Heart right ventricle (tissue), 16 donors: ENCODE results near the gene IGSF21. TPM values are rescaled to one million over a fixed set of nuclear protein-coding genes. Genes with fewer than 3 reads are reported as not detected.

ENCODE experiments used
- ATAC-seq, 8 donors: fragments of 200-7000 bp; cut with Tn5 transposase; one replicate each; pipeline ENCODE4 v1.9.1; 2020; ENCODE audit warnings: mild to moderate bottlenecking in 8 of 8, moderate library complexity in 8 of 8, moderate number of reproducible peaks in 1 of 8
- DNase-seq, 2 donors: peaks; one replicate each; pipeline ENCODE4 v3.0.0-alpha.2; 2020
- H3K27ac ChIP-seq, 10 donors: fragments of 200-600 bp; sonication (generic) in 2 of 10; one replicate each; pipeline versions ENCODE4 v1.5.0 to v1.8.0; 2020 to 2022; ENCODE audit warnings: mild to moderate bottlenecking in 3 of 10
- H3K27me3 ChIP-seq, 7 donors: fragments of 200-600 bp; one replicate each; pipeline ENCODE4 v1.8.0; 2021 to 2022; ENCODE audit warnings: mild to moderate bottlenecking in 2 of 7
- H3K36me3 ChIP-seq, 9 donors: fragments of 200-600 bp; sonication (generic) in 1 of 9; one replicate each; pipeline versions ENCODE4 v1.5.0 to v1.8.0; 2020 to 2022; ENCODE audit warnings: mild to moderate bottlenecking in 2 of 9
- H3K4me1 ChIP-seq, 9 donors: fragments of 200-600 bp; sonication (generic) in 1 of 9; one replicate each; pipeline versions ENCODE4 v1.5.0 to v1.8.0; 2020 to 2022; ENCODE audit warnings: mild to moderate bottlenecking in 4 of 9
- H3K4me3 ChIP-seq, 10 donors: fragments of 200-600 bp; sonication (generic) in 2 of 10; one replicate each; pipeline versions ENCODE4 v1.5.0 to v1.8.0; 2020 to 2022; ENCODE audit warnings: mild to moderate bottlenecking in 7 of 10, moderate library complexity in 2 of 10
- H3K9me3 ChIP-seq, 11 donors: fragments of 200-600 bp in 10 of 11; sonication (generic) in 2 of 11; one replicate each; pipeline versions ENCODE4 v1.5.0 to v1.8.0; 2013 to 2022; ENCODE audit warnings: mild to moderate bottlenecking in 2 of 11, control low read depth in 1 of 11, moderate library complexity in 1 of 11
- WGBS, 2 donors: extraction: QIAGEN DNeasy Blood & Tissue Kit; methylation state at CpG; one replicate each; pipeline ENCODE4 v1.1.7; 2013; ENCODE audit warnings: inconsistent platforms in 1 of 2; 5-methylcytosine and 5-hydroxymethylcytosine counted together
- intact Hi-C, 10 donors: fragments of 100-400 bp; cut with DNase I; formaldehyde crosslinking; loops; one replicate each; pipeline versions ENCODE4 v1.11.1 to v1.14.2; 2022
- polyA plus RNA-seq, 2 donors: library from polyadenylated mRNA; stranded (reverse); fragments of 200-250 nt; gene quantifications; one replicate each; pipeline ENCODE4 v1.2.3, GENCODE V29; 2013
- total RNA-seq, 10 donors: library from RNA; stranded (reverse); fragmentation: NEBNext Ultra II Directional in 3 of 10; extraction: Animal tissue kit (Norgen Biotek cat#: 25700) in 3 of 10; gene quantifications; one replicate each; pipeline versions ENCODE4 v1.2.1 to v1.2.4, GENCODE V29; 2021 to 2023
- TF ChIP-seq, protein P1 (sequence below), 9 donors: fragments of 200-600 bp; sonication (generic) in 2 of 9; IDR thresholded peaks; one replicate each; pipeline versions ENCODE4 v1.5.0 to v1.8.0; 2021 to 2022; ENCODE audit warnings: antibody characterized with exemption in 9 of 9, mild to moderate bottlenecking in 5 of 9, moderate library complexity in 1 of 9
- donor health status: Arrhythmogenic right ventricular cardiomyopathy.
- donor health status: ischemic (EF 13 %, LVEDD 7.1; RV severe dilation, severe dysfunction).
- donor health status: healthy with polysubstance abuse.
- donor health status: DM: no; HTN: yes; CAD: no.
- donor health status: DM: no; HTN: no; CAD: no.
- donor health status: ischemic (EF 25% LVEDD 6.9; RV normal size, moderate dysfunction).
- donor health status: ischemic (EF 25% LVEDD 5.7; RV mildly dilated, moderate dysfunction).
- donor health status: healthy.
- donor health status: DM: yes; HTN: yes; CAD: no.
- donor health status: Ischemic cardiomyopathy.
- donor health status: ischemic (EF 35%, LVEDD 5.7; RV mildly dilated, moderate dysfunction).
- donor health status: nonischemic (EF 11% LVEDD 7.7; RV severe dilation, severe dysfunction).
- donor health status: DM: yes; HTN: yes; CAD: no.
- donor health status: PGD.
- donor health status: ischemic (EF 29% LVEDD 5.4; RV normal size, mild dysfunction).
- donor health status: nonischemic (EF 23%, LVEDD 6.1; RV moderate dilation, normal function).

Gene IGSF21
- total and polyA plus RNA-seq, 12 donors, result 0.13 to 1.6 (median 0.51) TPM; not detected in 1

DNA sequence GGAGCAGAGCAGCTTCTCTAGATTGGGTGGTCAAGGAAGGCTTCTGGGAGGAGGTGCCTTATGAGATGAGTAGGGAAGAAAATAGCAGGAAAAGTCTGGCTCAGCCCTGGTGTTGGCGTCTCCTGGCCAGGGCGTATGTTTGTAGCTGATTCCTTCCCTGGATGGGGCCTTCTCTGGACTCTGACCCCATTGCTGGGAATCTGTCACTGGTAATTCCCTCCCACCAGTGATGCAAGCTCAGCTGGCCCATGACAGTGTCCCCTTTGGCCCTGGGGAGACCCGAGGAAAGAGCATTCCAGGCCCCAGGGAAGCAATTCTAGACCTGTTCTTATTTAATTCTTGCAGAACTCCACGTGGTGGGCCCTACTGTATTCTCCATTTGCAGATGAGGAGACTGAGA lies 20.7 kb downstream of the IGSF21 start:
- intact Hi-C loops, result no loop called here
- no peak for DNase-seq
- TF ChIP-seq, protein P1, sequence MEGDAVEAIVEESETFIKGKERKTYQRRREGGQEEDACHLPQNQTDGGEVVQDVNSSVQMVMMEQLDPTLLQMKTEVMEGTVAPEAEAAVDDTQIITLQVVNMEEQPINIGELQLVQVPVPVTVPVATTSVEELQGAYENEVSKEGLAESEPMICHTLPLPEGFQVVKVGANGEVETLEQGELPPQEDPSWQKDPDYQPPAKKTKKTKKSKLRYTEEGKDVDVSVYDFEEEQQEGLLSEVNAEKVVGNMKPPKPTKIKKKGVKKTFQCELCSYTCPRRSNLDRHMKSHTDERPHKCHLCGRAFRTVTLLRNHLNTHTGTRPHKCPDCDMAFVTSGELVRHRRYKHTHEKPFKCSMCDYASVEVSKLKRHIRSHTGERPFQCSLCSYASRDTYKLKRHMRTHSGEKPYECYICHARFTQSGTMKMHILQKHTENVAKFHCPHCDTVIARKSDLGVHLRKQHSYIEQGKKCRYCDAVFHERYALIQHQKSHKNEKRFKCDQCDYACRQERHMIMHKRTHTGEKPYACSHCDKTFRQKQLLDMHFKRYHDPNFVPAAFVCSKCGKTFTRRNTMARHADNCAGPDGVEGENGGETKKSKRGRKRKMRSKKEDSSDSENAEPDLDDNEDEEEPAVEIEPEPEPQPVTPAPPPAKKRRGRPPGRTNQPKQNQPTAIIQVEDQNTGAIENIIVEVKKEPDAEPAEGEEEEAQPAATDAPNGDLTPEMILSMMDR (IDR thresholded peaks at IDR 0.05), result no peak
- no peak for ATAC-seq
- Histone ChIP-seq H3K27me3 (peaks cover 0 to 81% (median 32%) of the 10 kb centered on the region in 7 donors), H3K36me3 (no peaks in the 10 kb centered on the region), H3K4me3 (no peak overlapping the region), H3K4me1 (no peaks in the 10 kb centered on the region), H3K27ac (no peak overlapping the region), H3K9me3 (no peaks in the 10 kb centered on the region)
- 41 to 49% methylated on average over 4 of the region's 4 CpGs for WGBS, 2 donors

DNA sequence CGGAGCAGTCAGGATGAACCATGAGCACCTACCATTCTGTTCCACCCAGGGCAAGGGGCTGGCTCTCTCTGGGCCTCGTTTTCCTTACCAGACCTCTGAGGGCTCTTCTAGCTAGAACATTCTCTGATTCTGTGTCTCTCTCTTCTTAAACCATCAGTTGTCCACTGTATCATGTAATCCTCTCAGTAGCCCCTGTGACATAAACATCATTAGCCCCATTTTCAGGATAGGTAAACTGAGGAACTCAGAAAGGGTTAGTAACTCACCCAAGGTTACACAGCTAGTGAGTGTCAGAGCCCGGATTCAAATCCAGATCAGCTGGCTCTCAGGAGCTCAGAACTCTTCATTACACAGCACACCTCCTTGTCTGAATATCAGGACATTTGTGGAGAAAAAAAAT lies 22.8 kb downstream of the IGSF21 start:
- H3K27ac ChIP-seq, result no peak overlapping the region
- 49 to 59% methylated on average over 3 of the region's 3 CpGs for WGBS, 2 donors
- TF ChIP-seq, protein P1 (IDR thresholded peaks at IDR 0.05), result no peak
- H3K4me3 ChIP-seq, result no peak overlapping the region
- no peak for DNase-seq
- intact Hi-C loops, result no loop called here
- peaks cover 0 to 83% (median 33%) of the 10 kb centered on the region in 7 donors for H3K27me3 ChIP-seq
- no peaks in the 10 kb centered on the region for H3K36me3 ChIP-seq
- H3K4me1 ChIP-seq, result no peaks in the 10 kb centered on the region
- no peaks in the 10 kb centered on the region for H3K9me3 ChIP-seq
- no peak for ATAC-seq

DNA sequence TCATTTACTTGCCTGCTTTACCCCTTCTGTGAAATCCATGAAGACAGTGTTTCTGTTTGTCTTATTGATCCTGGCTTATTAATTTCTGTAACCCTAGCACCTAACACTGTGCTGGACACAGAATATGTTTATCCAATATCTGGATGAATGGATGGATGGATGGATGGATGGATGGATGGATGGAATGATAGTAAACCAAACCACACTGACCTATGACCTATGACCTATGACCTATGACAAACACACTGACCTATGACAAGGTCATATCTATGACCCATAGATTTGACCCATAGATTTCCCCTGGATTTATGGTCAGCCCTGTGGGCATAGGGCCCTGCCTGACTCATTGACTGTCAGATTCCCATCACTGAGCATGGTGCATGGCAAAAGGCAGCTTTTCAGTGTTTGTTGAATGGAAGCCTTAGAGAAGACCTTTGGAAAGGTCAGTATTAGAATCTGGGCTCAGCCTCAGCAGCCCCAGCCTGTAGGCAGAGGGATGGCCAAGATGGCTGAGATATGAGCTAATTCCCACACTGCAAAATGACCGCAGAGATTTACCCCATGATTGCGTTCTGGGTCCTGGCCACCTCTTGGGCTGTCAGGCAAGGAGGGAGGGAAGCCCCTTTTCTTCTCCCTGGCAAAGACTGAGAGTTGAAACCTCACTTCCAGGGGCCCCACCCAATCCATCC lies 24.6 kb downstream of the IGSF21 start:
- Histone ChIP-seq H3K4me3 (no peak overlapping the region), H3K36me3 (no peaks in the 10 kb centered on the region), H3K4me1 (no peaks in the 10 kb centered on the region), H3K9me3 (no peaks in the 10 kb centered on the region), H3K27me3 (peaks cover 0 to 70% (median 35%) of the 10 kb centered on the region in 7 donors), H3K27ac (no peak overlapping the region)
- TF ChIP-seq, protein P1 (IDR thresholded peaks at IDR 0.05), result no peak
- ATAC-seq, result no peak
- WGBS, 2 donors, result 70 to 78% methylated on average over 2 of the region's 2 CpGs
- no peak for DNase-seq
- intact Hi-C loops, result no loop called here

DNA sequence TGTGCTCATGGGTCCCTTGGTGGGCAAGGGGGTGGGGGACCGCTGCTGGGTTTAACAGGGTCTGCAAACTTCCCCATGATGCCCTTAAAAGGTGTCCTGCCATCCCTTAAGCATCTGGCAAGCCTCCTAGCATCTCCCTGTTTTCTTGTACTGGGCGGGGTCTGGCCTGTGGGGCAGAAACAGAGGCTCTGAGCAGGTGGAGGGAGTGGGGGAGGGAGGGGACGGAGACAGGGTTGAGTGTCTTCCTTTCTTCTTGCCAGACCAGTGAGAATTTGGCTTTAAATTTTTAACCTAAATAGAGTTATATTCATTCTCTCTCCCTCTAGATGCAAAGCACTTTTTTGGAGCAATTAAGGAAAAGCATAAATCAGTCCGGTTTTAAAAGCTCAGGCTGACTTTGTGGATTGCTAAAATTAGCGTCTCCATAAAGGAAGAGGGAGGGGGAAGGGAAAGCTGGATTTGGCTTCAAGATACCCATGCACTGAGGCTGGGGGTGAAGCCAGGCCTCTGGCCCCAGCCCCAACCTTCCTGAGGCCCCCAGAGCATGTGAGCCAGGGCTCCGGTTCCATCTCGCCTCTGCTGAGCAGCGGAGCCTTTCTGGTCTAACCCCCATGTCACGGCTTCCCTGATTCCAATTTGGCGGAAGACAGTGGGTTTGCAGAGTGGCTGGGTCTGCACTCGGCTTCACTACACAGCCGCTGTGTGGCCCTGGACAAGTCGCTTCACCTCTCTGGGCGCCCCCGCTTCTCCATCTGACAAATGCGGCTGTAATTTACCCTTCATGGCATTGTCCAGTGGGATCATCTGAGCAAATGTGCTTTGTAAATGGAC lies 25.3 kb downstream of the IGSF21 start:
- Histone ChIP-seq H3K9me3 (no peaks in the 10 kb centered on the region), H3K4me1 (no peaks in the 10 kb centered on the region), H3K27me3 (peaks cover 0 to 66% (median 36%) of the 10 kb centered on the region in 7 donors), H3K4me3 (no peak overlapping the region), H3K36me3 (no peaks in the 10 kb centered on the region), H3K27ac (no peak overlapping the region)
- intact Hi-C loops, result no loop called here
- ATAC-seq (no peak), DNase-seq (no peak)
- WGBS, 2 donors, result 54 to 59% methylated on average over 16 of the region's 16 CpGs
- TF ChIP-seq, protein P1 (IDR thresholded peaks at IDR 0.05), result no peak
